MCF 10A (cell line): ENCODE data around the gene AUTS2. TPM values are rescaled to one million over a fixed set of nuclear protein-coding genes. Genes with fewer than 3 reads are reported as not detected.

Experiments
- BruUV-seq: library from RNA; stranded (reverse); fragments of 400-500 nt; replicated peaks from 2 replicates; lab custom pipeline; 2021; lab: Mats Ljungman, UMichigan
- CTCF ChIA-PET: fragments of 300-600 bp; sonication (Branson Sonifier 250); formaldehyde crosslinking; extraction: SDS; loops from one replicate; lab custom pipeline; 2021; ENCODE audit warnings: antibody characterized with exemption, inconsistent platforms; lab: Yijun Ruan, JAX
- POLR2A ChIA-PET: fragments of 300-600, 350-650 bp; sonication (Branson Sonifier 250); formaldehyde crosslinking; extraction: SDS; loops from one replicate; lab custom pipeline; 2020; ENCODE audit warnings: antibody characterized with exemption, inconsistent platforms; lab: Yijun Ruan, JAX
- DNase-seq: peaks from one replicate; pipeline ENCODE4 v3.0.0-alpha.2; 2018; ENCODE audit not compliant: unreplicated experiment
- H3K27ac Mint-ChIP-seq: one replicate; pipeline ENCODE4 v1.8.0; 2022; ENCODE audit warnings: mild to moderate bottlenecking, low read depth, mixed read lengths; ENCODE audit not compliant: unreplicated experiment
- H3K27me3 Mint-ChIP-seq: one replicate; pipeline ENCODE4 v1.8.0; 2022; ENCODE audit warnings: mixed read lengths; ENCODE audit not compliant: insufficient read depth, unreplicated experiment
- H3K36me3 Mint-ChIP-seq: one replicate; pipeline ENCODE4 v1.8.0; 2022; ENCODE audit warnings: mild to moderate bottlenecking, moderate library complexity, mixed read lengths; ENCODE audit not compliant: insufficient read depth, unreplicated experiment
- H3K4me1 Mint-ChIP-seq: one replicate; pipeline ENCODE4 v1.8.0; 2022; ENCODE audit warnings: mixed read lengths; ENCODE audit not compliant: insufficient read depth, unreplicated experiment
- H3K4me3 Mint-ChIP-seq: one replicate; pipeline ENCODE4 v1.8.0; 2022; ENCODE audit warnings: mild to moderate bottlenecking, moderate library complexity, mixed read lengths; ENCODE audit not compliant: unreplicated experiment
- H3K9me3 Mint-ChIP-seq: one replicate; pipeline ENCODE4 v1.8.0; 2022; ENCODE audit warnings: mixed read lengths; ENCODE audit not compliant: unreplicated experiment
- CTCF ChIP-seq: fragments of 200-600 bp; IDR thresholded peaks from one replicate; pipeline ENCODE4 v1.8.0; 2022; ENCODE audit warnings: antibody characterized with exemption, mild to moderate bottlenecking; ENCODE audit not compliant: unreplicated experiment
- intact Hi-C: fragments of 100-400 bp; cut with micrococcal nuclease; formaldehyde crosslinking; loops from 2 replicates; pipeline ENCODE4 v1.14.1; 2022
- total RNA-seq: library from RNA; stranded (reverse); gene quantifications from 2 replicates; pipeline ENCODE4 v1.2.3, GENCODE V29; 2022

The AUTS2 gene
- total RNA-seq, 1 experiment from 2014 or later, result 1.3 TPM

- no TSS peak for BruUV-seq
- Mint-ChIP-seq H3K4me3 (no peak overlapping the region), H3K36me3 (no peaks in the 10 kb centered on the region), H3K4me1 (no peaks in the 10 kb centered on the region), H3K27ac (no peak overlapping the region), H3K9me3 (peaks cover 34% of the 10 kb centered on the region), H3K27me3 (no peaks in the 10 kb centered on the region)
- no peak for DNase-seq
- POLR2A ChIA-PET, result no interaction called here
- CTCF ChIA-PET, result no interaction called here
- intact Hi-C loops, result no loop called here
- TF ChIP-seq CTCF, result no peak
Measured at GRCh38 chr7:70051726-70052125, 453.5 kb downstream of the AUTS2 start.

GRCh38 chr7:70052691-70053090, 454.4 kb downstream of the AUTS2 start:
- no peak overlapping the region for H3K27ac Mint-ChIP-seq
- ChIA-PET POLR2A (no interaction called here), CTCF (interaction anchor here (0.6 kb wide), 1 partner anchor 462 kb away, joined by 3 read pairs; no protein-coding TSS in a partner anchor)
- H3K4me3 Mint-ChIP-seq, result no peak overlapping the region
- no peaks in the 10 kb centered on the region for H3K4me1 Mint-ChIP-seq
- BruUV-seq, result no TSS peak
- no peaks in the 10 kb centered on the region for H3K36me3 Mint-ChIP-seq
- H3K27me3 Mint-ChIP-seq, result no peaks in the 10 kb centered on the region
- DNase-seq, result no peak
- intact Hi-C loops, result no loop called here
- peaks cover 34% of the 10 kb centered on the region for H3K9me3 Mint-ChIP-seq
- no peak for TF ChIP-seq CTCF

GRCh38 chr7:70053421-70053820, 455.1 kb downstream of the AUTS2 start:
- no TSS peak for BruUV-seq
- Mint-ChIP-seq H3K4me3 (no peak overlapping the region), H3K27me3 (no peaks in the 10 kb centered on the region), H3K36me3 (no peaks in the 10 kb centered on the region), H3K27ac (no peak overlapping the region), H3K4me1 (no peaks in the 10 kb centered on the region), H3K9me3 (peaks cover 29% of the 10 kb centered on the region)
- intact Hi-C loops, result no loop called here
- CTCF ChIA-PET, result interaction anchor here (0.6 kb wide), 1 partner anchor 462 kb away, joined by 3 read pairs; no protein-coding TSS in a partner anchor
- POLR2A ChIA-PET, result no interaction called here
- TF ChIP-seq CTCF, result no peak
- no peak for DNase-seq

- POLR2A ChIA-PET, result no interaction called here
- Mint-ChIP-seq H3K36me3 (no peaks in the 10 kb centered on the region), H3K4me1 (no peaks in the 10 kb centered on the region), H3K27me3 (no peaks in the 10 kb centered on the region), H3K9me3 (peaks cover 31% of the 10 kb centered on the region), H3K27ac (no peak overlapping the region), H3K4me3 (no peak overlapping the region)
- CTCF ChIA-PET, result interaction anchor here (0.5 kb wide), 1 partner anchor 32 kb away, joined by 3 read pairs; no protein-coding TSS in a partner anchor
- no peak for TF ChIP-seq CTCF
- DNase-seq, result no peak
- no TSS peak for BruUV-seq
- intact Hi-C loops, result no loop called here
Measured at GRCh38 chr7:70053989-70054388, 455.7 kb downstream of the AUTS2 start.
